HepG2 (cell line): ENCODE data around the gene TAPBP. TPM values are rescaled to one million over a fixed set of nuclear protein-coding genes. Genes with fewer than 3 reads are reported as not detected.
A peak's percentile ranks its signal among the peaks of the same experiment; 100 is the strongest.

Experiments used
- AFF4 ChIP-seq: sonication (generic); formaldehyde crosslinking; IDR thresholded peaks from 2 replicates; pipeline ENCODE4 v1.4.0; 2020; ENCODE audit warnings: missing genetic modification reagents
- ARID5B ChIP-seq: IDR thresholded peaks from 2 replicates; pipeline ENCODE4 v1.4.0; 2020; ENCODE audit warnings: mild to moderate bottlenecking, missing genetic modification reagents
- ASH2L ChIP-seq: fragments of 300-600, 200-600 bp; sonication (generic); IDR thresholded peaks from 2 replicates; pipeline ENCODE4 v1.7.0; 2017; ENCODE audit warnings: low read depth, mild to moderate bottlenecking, moderate library complexity, mixed read lengths, low read length; ENCODE audit not compliant: insufficient read length
- ATF1 ChIP-seq: IDR thresholded peaks from 2 replicates; pipeline ENCODE4 v1.6.1; 2016; ENCODE audit warnings: mild to moderate bottlenecking, control low read depth
- CAMTA2 ChIP-seq: sonication (generic); formaldehyde crosslinking; IDR thresholded peaks from 2 replicates; pipeline ENCODE4 v1.4.0; 2020; ENCODE audit warnings: mild to moderate bottlenecking, missing genetic modification reagents, borderline replicate concordance
- ETS1 ChIP-seq: sonication (generic); formaldehyde crosslinking; IDR thresholded peaks from 2 replicates; pipeline ENCODE4 v1.4.0; 2020; ENCODE audit warnings: missing genetic modification reagents
- FOXA3 ChIP-seq: IDR thresholded peaks from 2 replicates; pipeline ENCODE4 v1.6.1; 2016; ENCODE audit warnings: missing genetic modification reagents, missing compliant biosample characterization
- GABPB1 ChIP-seq: IDR thresholded peaks from 2 replicates; pipeline ENCODE4 v1.6.1; 2016; ENCODE audit warnings: mild to moderate bottlenecking, missing genetic modification reagents, moderate library complexity, missing compliant biosample characterization
- MXD3 ChIP-seq: IDR thresholded peaks from 2 replicates; pipeline ENCODE4 v1.6.1; 2016; ENCODE audit warnings: mild to moderate bottlenecking, missing biosample characterization, missing genetic modification reagents
- PHF8 ChIP-seq: sonication (generic); formaldehyde crosslinking; IDR thresholded peaks from 2 replicates; pipeline ENCODE4 v1.5.0; 2020; ENCODE audit warnings: missing genetic modification reagents
- ZNF224 ChIP-seq: sonication (generic); formaldehyde crosslinking; IDR thresholded peaks from 2 replicates; pipeline ENCODE4 v1.5.0; 2020; ENCODE audit warnings: mild to moderate bottlenecking, missing genetic modification reagents
- ZNF552 ChIP-seq: sonication (generic); formaldehyde crosslinking; IDR thresholded peaks from 2 replicates; pipeline ENCODE4 v1.9.0; 2022; ENCODE audit warnings: missing genetic modification reagents, mild to moderate bottlenecking, borderline replicate concordance
- ZNF747 ChIP-seq: sonication (generic); formaldehyde crosslinking; IDR thresholded peaks from 2 replicates; pipeline ENCODE4 v1.8.1; 2023; ENCODE audit warnings: missing genetic modification reagents, mild to moderate bottlenecking, borderline replicate concordance
- polyA plus RNA-seq, 8 experiments: library from polyadenylated mRNA; depleted of rRNA in 3 of 8; stranded (reverse) in 7 of 8; unstranded in 1 of 8; fragments of >200 nt; fragmentation: Illumina TruSeq in 4 of 8; extraction: Trizol in 4 of 8; gene quantifications; 2 replicates each; pipeline versions ENCODE4 v1.2.1 to v1.2.3, GENCODE V29; 2011 to 2016; ENCODE audit warnings: low read depth in 4 of 8, missing spikeins in 1 of 8, mixed read lengths in 1 of 8; ENCODE audit not compliant: insufficient read depth in 1 of 8
- total RNA-seq, 5 experiments: library from RNA; depleted of rRNA; stranded (reverse); fragments of >200 nt; fragmentation: Illumina TruSeq; extraction: Trizol; gene quantifications; 2 replicates each; pipeline ENCODE4 v1.2.3, GENCODE V29; 2016; ENCODE audit warnings: low read depth in 1 of 5
- TF ChIP-seq, protein P1 (sequence below): fragments of 450-650 bp; IDR thresholded peaks from 2 replicates; pipeline ENCODE4 v1.6.1; 2016
- TF ChIP-seq, protein P2 (sequence below): sonication (generic); formaldehyde crosslinking; IDR thresholded peaks from 2 replicates; pipeline ENCODE4 v1.8.1; 2023; ENCODE audit warnings: missing genetic modification reagents, mild to moderate bottlenecking, borderline replicate concordance

The TAPBP gene
- total and polyA plus RNA-seq, 2 of the 13 experiments (the other 11 are each of a cell fraction or from before 2014, with no cell fraction given): 27.4 to 32.3 TPM

DNA sequence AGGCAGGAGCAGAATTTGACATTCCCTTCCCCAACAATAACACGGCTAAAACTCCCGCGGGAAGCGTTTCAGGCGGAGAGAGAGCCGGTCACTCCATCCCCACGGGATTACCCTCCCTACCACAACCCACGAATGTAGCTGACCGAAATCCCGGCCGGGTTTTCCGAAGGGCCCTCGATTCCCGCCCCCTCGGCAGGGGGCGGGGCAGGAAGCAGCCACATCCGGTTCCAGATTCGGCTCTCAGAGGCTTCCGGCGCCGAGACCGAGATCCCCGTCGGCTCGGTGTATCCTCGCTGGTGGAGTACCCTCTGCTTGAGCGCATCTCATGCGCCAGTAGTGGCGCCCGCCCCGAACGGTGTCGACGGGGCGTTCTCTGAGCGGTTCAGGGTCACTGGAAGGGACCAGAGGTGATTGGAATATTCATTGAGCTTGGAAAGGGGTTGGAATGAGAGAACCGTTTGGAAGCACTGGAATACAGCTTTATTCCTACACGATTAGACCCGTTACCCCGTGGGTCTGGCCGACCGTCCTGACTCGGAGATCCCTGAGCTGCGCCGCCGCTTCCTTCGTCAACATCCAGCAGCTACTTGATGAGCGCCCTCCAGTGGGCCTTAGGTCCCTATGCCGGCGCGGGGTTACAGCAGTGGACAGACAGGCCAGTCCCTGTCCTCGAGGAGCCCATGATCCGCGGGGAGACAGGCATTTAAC lies 14.5 kb downstream of the TAPBP start (continued):
- TF ChIP-seq AFF4 (CRISPR knock-in tag): peak; percentile 87; the same call in 1 of the 2 replicates
- peak; percentile 95 for TF ChIP-seq GABPB1 (CRISPR knock-in tag)
- TF ChIP-seq, protein P1, sequence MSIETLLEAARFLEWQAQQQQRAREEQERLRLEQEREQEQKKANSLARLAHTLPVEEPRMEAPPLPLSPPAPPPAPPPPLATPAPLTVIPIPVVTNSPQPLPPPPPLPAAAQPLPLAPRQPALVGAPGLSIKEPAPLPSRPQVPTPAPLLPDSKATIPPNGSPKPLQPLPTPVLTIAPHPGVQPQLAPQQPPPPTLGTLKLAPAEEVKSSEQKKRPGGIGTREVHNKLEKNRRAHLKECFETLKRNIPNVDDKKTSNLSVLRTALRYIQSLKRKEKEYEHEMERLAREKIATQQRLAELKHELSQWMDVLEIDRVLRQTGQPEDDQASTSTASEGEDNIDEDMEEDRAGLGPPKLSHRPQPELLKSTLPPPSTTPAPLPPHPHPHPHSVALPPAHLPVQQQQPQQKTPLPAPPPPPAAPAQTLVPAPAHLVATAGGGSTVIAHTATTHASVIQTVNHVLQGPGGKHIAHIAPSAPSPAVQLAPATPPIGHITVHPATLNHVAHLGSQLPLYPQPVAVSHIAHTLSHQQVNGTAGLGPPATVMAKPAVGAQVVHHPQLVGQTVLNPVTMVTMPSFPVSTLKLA: no peak
- peak; percentile 91 for TF ChIP-seq PHF8 (CRISPR knock-in tag)
- peak; percentile 57 for TF ChIP-seq MXD3
- TF ChIP-seq ASH2L: peak; percentile 93
- peak; percentile 96 for TF ChIP-seq ZNF747 (CRISPR knock-in tag)
- TF ChIP-seq ARID5B: no peak; the same call in 1 of the 2 replicates
- peak; percentile 24; the same call in 1 of the 2 replicates for TF ChIP-seq ETS1
- no peak for TF ChIP-seq ATF1 (CRISPR knock-in tag)
- TF ChIP-seq CAMTA2 (CRISPR knock-in tag): peak; percentile 97
- TF ChIP-seq, protein P2, sequence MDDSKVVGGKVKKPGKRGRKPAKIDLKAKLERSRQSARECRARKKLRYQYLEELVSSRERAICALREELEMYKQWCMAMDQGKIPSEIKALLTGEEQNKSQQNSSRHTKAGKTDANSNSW (CRISPR knock-in tag): peak; percentile 58; the same call in 1 of the 2 replicates
- no peak; the same call in 1 of the 2 replicates for TF ChIP-seq ZNF552 (CRISPR knock-in tag)
- TF ChIP-seq ZNF224 (CRISPR knock-in tag): peak; percentile 84; the same call in 1 of the 2 replicates
- TF ChIP-seq FOXA3 (CRISPR knock-in tag): peak; percentile 69
